ENCODE data around the gene CBARP.

- TF ChIP-seq CTCF (IDR thresholded peaks at IDR 0.05; ENCODE audit: insufficient read depth, low read length, poor library complexity, severe bottlenecking) = no peak
- TF ChIP-seq EZH2phosphoT487 (conservative IDR thresholded peaks at IDR 0.05; ENCODE audit: low read length) = no peak
Observed at GRCh38 chr19:1283917-1284292, 46.1 kb upstream of the CBARP start.

Measured in SU-DHL-6 (cell line).